Neural progenitor cell (in vitro differentiated cells): ENCODE data around the gene USP46. TPM values are rescaled to one million over a fixed set of nuclear protein-coding genes. Genes with fewer than 3 reads are reported as not detected.

Experiments used
- DNase-seq: peaks from one replicate; pipeline ENCODE4 v3.0.0-alpha.2; 2016; ENCODE audit warnings: low spot score
- H2AFZ ChIP-seq: fragments of 200-600 bp; sonication (generic); replicated peaks from 2 replicates; pipeline ENCODE4 v1.6.1; 2016; ENCODE audit warnings: antibody characterized with exemption
- H3F3A ChIP-seq: fragments of 200-600 bp; sonication (generic); 2 replicates; pipeline ENCODE4 v1.6.1; 2016; ENCODE audit warnings: antibody characterized with exemption, low read depth
- H3K27ac ChIP-seq: fragments of 200-600 bp; sonication (generic); 2 replicates; pipeline ENCODE4 v1.5.1; 2016; ENCODE audit warnings: mild to moderate bottlenecking
- H3K27me3 ChIP-seq: fragments of 200-600 bp; sonication (generic); 2 replicates; pipeline ENCODE4 v1.6.1; 2016; ENCODE audit warnings: mild to moderate bottlenecking, moderate library complexity
- H3K36me3 ChIP-seq: fragments of 200-600 bp; sonication (generic); 2 replicates; pipeline ENCODE4 v1.5.1; 2016
- H3K4me1 ChIP-seq: fragments of 200-600 bp; sonication (generic); 2 replicates; pipeline ENCODE4 v1.6.1; 2016; ENCODE audit warnings: mixed run types
- H3K4me2 ChIP-seq: fragments of 200-600 bp; sonication (generic); 2 replicates; pipeline ENCODE4 v1.6.1; 2016
- H3K4me3 ChIP-seq: fragments of 200-600 bp; sonication (generic); 2 replicates; pipeline ENCODE4 v1.5.1; 2016
- H3K79me2 ChIP-seq: fragments of 200-600 bp; sonication (generic); 2 replicates; pipeline ENCODE4 v1.6.1; 2016; ENCODE audit warnings: low read depth
- H3K9ac ChIP-seq: fragments of 200-600 bp; sonication (generic); 2 replicates; pipeline ENCODE4 v1.6.1; 2016
- H3K9me3 ChIP-seq: fragments of 200-600 bp; sonication (generic); 2 replicates; pipeline ENCODE4 v1.5.1; 2016; ENCODE audit warnings: low read depth
- H4K20me1 ChIP-seq: fragments of 200-600 bp; sonication (generic); 2 replicates; pipeline ENCODE4 v1.6.1; 2016; ENCODE audit warnings: low read depth
- H3K27ac Mint-ChIP-seq: 3 replicates; pipeline ENCODE4 v1.8.0; 2021; ENCODE audit warnings: mixed read lengths
- H3K27me3 Mint-ChIP-seq: 2 replicates; pipeline ENCODE4 v1.8.0; 2022; ENCODE audit warnings: low read depth, mild to moderate bottlenecking, inconsistent platforms, moderate library complexity, mixed read lengths; ENCODE audit not compliant: insufficient read depth
- H3K36me3 Mint-ChIP-seq: 3 replicates; pipeline ENCODE4 v1.8.0; 2021; ENCODE audit warnings: mixed read lengths
- H3K4me1 Mint-ChIP-seq: 3 replicates; pipeline ENCODE4 v1.8.0; 2021; ENCODE audit warnings: mixed read lengths
- H3K4me3 Mint-ChIP-seq: 3 replicates; pipeline ENCODE4 v1.8.0; 2021; ENCODE audit warnings: mild to moderate bottlenecking, moderate library complexity, mixed read lengths
- H3K9me3 Mint-ChIP-seq: 3 replicates; pipeline ENCODE4 v1.8.0; 2020; ENCODE audit warnings: mixed read lengths
- EZH2 ChIP-seq: fragments of 200-600 bp; sonication (generic); IDR thresholded peaks from 2 replicates; pipeline ENCODE4 v1.6.1; 2017; ENCODE audit warnings: antibody characterized with exemption, mild to moderate bottlenecking, moderate library complexity
- EZH2phosphoT487 ChIP-seq: fragments of 200-600 bp; sonication (generic); IDR thresholded peaks from 2 replicates; pipeline ENCODE4 v1.6.1; 2017; ENCODE audit warnings: antibody characterized with exemption
- total RNA-seq: library from RNA; depleted of rRNA; stranded (reverse); fragments of >200 nt; gene quantifications from 2 replicates; pipeline ENCODE4 v1.2.3, GENCODE V29; 2015; ENCODE audit warnings: low replicate concordance
- TF ChIP-seq, protein P1 (sequence below): fragments of 200-600 bp; sonication (generic); IDR thresholded peaks from 2 replicates; pipeline ENCODE4 v1.5.1; 2017; ENCODE audit warnings: antibody characterized with exemption, mild to moderate bottlenecking

USP46 gene
- total RNA-seq, 1 donor from 2014 or later: 51.3 TPM

DNA sequence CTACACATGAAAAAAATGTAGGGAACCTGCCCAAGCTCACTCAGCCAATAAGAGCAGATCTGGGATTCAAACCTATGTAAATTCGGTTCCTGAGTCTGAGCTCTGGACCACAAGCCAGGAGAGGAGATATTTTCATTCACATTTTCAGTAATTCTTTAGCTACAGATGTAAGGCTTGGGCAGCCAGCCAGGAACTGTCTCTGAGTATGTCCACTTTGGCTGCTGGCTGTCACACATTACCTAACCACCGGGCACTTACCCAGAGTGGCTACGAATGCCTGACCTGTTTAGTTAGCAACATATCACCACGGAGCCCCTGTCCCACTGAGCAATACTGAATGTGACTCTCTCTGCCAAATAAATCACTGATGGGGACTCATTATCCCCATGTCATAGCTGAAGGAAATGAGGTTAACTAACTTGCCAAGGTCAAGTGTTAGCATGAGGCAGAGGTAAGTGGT lies 15.3 kb downstream of the USP46 start:
- no peaks in the 10 kb centered on the region for H3F3A ChIP-seq
- H2AFZ ChIP-seq: no peak overlapping the region
- peaks cover 4% of the 10 kb centered on the region for H3K27me3 Mint-ChIP-seq
- peaks cover 100% of the 10 kb centered on the region for H3K79me2 ChIP-seq
- H3K4me1 ChIP-seq: no peaks in the 10 kb centered on the region
- H3K4me3 ChIP-seq: no peak overlapping the region
- no peaks in the 10 kb centered on the region for H3K36me3 ChIP-seq
- H3K9me3 Mint-ChIP-seq: peaks cover 43% of the 10 kb centered on the region
- no peak overlapping the region for H3K27ac Mint-ChIP-seq
- H3K27ac ChIP-seq: no peak overlapping the region
- no peaks in the 10 kb centered on the region for H3K27me3 ChIP-seq
- H3K4me3 Mint-ChIP-seq: no peak overlapping the region
- no peak overlapping the region for H3K4me2 ChIP-seq
- peaks cover 1% of the 10 kb centered on the region for H3K4me1 Mint-ChIP-seq
- H3K36me3 Mint-ChIP-seq: peaks cover 48% of the 10 kb centered on the region
- H3K9ac ChIP-seq: no peak overlapping the region
- peaks cover 16% of the 10 kb centered on the region for H4K20me1 ChIP-seq
- no peak for TF ChIP-seq EZH2
- TF ChIP-seq, protein P1, sequence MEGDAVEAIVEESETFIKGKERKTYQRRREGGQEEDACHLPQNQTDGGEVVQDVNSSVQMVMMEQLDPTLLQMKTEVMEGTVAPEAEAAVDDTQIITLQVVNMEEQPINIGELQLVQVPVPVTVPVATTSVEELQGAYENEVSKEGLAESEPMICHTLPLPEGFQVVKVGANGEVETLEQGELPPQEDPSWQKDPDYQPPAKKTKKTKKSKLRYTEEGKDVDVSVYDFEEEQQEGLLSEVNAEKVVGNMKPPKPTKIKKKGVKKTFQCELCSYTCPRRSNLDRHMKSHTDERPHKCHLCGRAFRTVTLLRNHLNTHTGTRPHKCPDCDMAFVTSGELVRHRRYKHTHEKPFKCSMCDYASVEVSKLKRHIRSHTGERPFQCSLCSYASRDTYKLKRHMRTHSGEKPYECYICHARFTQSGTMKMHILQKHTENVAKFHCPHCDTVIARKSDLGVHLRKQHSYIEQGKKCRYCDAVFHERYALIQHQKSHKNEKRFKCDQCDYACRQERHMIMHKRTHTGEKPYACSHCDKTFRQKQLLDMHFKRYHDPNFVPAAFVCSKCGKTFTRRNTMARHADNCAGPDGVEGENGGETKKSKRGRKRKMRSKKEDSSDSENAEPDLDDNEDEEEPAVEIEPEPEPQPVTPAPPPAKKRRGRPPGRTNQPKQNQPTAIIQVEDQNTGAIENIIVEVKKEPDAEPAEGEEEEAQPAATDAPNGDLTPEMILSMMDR: no peak
- no peak for TF ChIP-seq EZH2phosphoT487
- no peaks in the 10 kb centered on the region for H3K9me3 ChIP-seq
- no peak for DNase-seq

DNA sequence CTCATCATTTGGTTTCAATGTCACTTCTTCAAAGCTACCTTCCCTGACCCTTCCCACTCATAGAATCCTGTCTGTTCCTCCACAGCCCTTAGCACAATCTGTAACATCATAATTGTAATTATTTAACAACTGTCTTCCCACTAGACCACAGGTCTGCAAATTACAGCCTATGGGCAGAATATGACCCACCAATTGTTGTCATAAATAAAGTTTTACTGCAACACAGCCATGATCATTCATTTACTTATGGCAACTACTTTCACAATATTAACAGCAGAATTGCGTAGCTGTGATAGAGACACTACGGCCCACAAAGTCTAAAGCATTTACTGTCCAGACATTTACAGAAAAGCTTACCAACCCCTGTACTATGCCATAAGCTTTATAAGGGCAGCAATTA lies 15.9 kb downstream of the USP46 start:
- TF ChIP-seq EZH2phosphoT487 (no peak), EZH2 (no peak)
- TF ChIP-seq, protein P1: no peak
- Histone ChIP-seq H3K27ac (no peak overlapping the region), H3K4me2 (no peak overlapping the region), H3K9ac (no peak overlapping the region), H4K20me1 (peaks cover 16% of the 10 kb centered on the region), H3K79me2 (peaks cover 100% of the 10 kb centered on the region), H2AFZ (no peak overlapping the region), H3K27me3 (no peaks in the 10 kb centered on the region), H3K36me3 (no peaks in the 10 kb centered on the region), H3F3A (no peaks in the 10 kb centered on the region), H3K9me3 (no peaks in the 10 kb centered on the region), H3K4me3 (no peak overlapping the region), H3K4me1 (no peaks in the 10 kb centered on the region)
- no peak for DNase-seq
- peaks cover 48% of the 10 kb centered on the region for H3K36me3 Mint-ChIP-seq
- peaks cover 4% of the 10 kb centered on the region for H3K27me3 Mint-ChIP-seq
- peaks cover 2% of the 10 kb centered on the region for H3K4me1 Mint-ChIP-seq
- H3K27ac Mint-ChIP-seq: no peak overlapping the region
- peaks cover 44% of the 10 kb centered on the region for H3K9me3 Mint-ChIP-seq
- H3K4me3 Mint-ChIP-seq: no peak overlapping the region

DNA sequence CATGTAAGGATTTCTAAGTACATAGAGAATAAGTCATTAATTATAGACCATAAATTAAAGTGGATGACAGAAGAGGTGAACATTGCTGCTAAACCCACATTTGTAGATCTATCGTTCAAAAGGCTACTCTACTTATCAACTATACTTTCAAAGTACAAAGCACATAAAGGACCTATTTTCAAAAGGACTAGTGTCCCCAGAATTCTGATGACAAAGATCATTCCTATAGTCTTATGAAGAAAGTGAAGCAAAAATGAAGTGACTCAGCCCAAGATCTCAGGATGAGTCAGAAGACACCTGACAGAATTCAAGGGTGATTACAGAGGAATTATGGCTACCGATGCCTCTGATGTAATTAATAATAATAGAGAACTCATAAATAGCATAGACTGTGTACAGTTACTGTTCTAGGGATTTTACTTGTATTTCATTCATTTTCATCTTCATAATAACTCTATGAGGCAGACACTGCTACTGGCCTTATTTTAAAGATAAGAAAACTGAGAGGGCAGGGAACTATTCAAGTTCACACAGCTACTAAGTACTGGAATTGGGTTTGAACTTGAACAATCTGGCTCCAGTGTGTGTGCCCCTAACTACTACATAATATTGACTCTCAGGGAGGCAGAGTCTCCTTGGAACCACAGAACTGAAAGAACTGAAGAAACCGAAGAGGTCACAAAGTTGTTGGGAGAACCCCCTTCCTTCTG lies 17.1 kb downstream of the USP46 start:
- H3K4me3 ChIP-seq: no peak overlapping the region
- no peak overlapping the region for H3K27ac ChIP-seq
- no peak overlapping the region for H3K27ac Mint-ChIP-seq

More for the DNA sequence above, 17.1 kb downstream of the USP46 start:
- H3K9me3 ChIP-seq: no peaks in the 10 kb centered on the region
- no peak overlapping the region for H2AFZ ChIP-seq
- no peaks in the 10 kb centered on the region for H3K27me3 ChIP-seq
- DNase-seq: no peak
- Mint-ChIP-seq H3K36me3 (peaks cover 50% of the 10 kb centered on the region), H3K4me1 (peaks cover 2% of the 10 kb centered on the region), H3K27me3 (peaks cover 4% of the 10 kb centered on the region), H3K9me3 (peaks cover 36% of the 10 kb centered on the region), H3K4me3 (no peak overlapping the region)
- H3K9ac ChIP-seq: no peak overlapping the region
- H3K36me3 ChIP-seq: no peaks in the 10 kb centered on the region
- no peak overlapping the region for H3K4me2 ChIP-seq
- TF ChIP-seq, protein P1: no peak
- TF ChIP-seq EZH2phosphoT487: no peak
- H4K20me1 ChIP-seq: peaks cover 16% of the 10 kb centered on the region
- H3K79me2 ChIP-seq: peaks cover 100% of the 10 kb centered on the region
- no peaks in the 10 kb centered on the region for H3F3A ChIP-seq
- H3K4me1 ChIP-seq: no peaks in the 10 kb centered on the region
